K562 (cell line): ENCODE data around the gene CMBL. TPM values are rescaled to one million over a fixed set of nuclear protein-coding genes. Genes with fewer than 3 reads are reported as not detected.
A peak's percentile ranks its signal among the peaks of the same experiment; 100 is the strongest.

ENCODE experiments used
- ATAC-seq: fragments of 200-7000 bp; cut with Tn5 transposase; 3 replicates; pipeline ENCODE4 v1.9.1; 2020; ENCODE audit warnings: moderate library complexity
- BruUV-seq: library from RNA; stranded (reverse); fragments of 400-500 nt; replicated peaks from 2 replicates; lab custom pipeline; 2021; lab: Mats Ljungman, UMichigan
- CTCF ChIA-PET: fragments of 300-600 bp; formaldehyde crosslinking; extraction: SDS; loops from one replicate; lab custom pipeline; 2021; ENCODE audit warnings: low intra/inter-chr PET ratio; lab: Yijun Ruan, JAX
- POLR2A ChIA-PET: fragments of 300-600, 350-650 bp; sonication (Branson Sonifier 250); formaldehyde crosslinking; extraction: SDS; loops from one replicate; lab custom pipeline; 2021; ENCODE audit warnings: antibody characterized with exemption, inconsistent platforms; lab: Yijun Ruan, JAX
- DNase-seq, 4 experiments: peaks; one replicate each; pipeline versions ENCODE4 v3.0.0 to v3.0.0-alpha.2; 2011 to 2018; ENCODE audit warnings: low spot score in 3 of 4, mixed read lengths in 3 of 4; ENCODE audit errors: extremely low read depth in 1 of 4
- FAIRE-seq: peaks from 2 replicates; lab custom pipeline; 2011; peaks lifted over from hg19 to GRCh38; lab: Jason Lieb, UNC
- H2AFZ ChIP-seq: 2 replicates; pipeline ENCODE4 v1.6.0; 2011; ENCODE audit warnings: low read depth, low read length, control low read depth, inconsistent platforms
- H3K27ac ChIP-seq: fragments of 200-600 bp; 3 replicates; pipeline ENCODE4 v1.8.0; 2011; ENCODE audit warnings: low read depth, mild to moderate bottlenecking, control low read depth, inconsistent platforms, low read length, moderate library complexity, mixed read lengths; ENCODE audit errors: extremely low read depth
- H3K27me3 ChIP-seq, 2 experiments: fragments of 300-600 bp in 1 of 2; 2 replicates in 1 of 2; 3 replicates in 1 of 2; pipeline versions ENCODE4 v1.6.0 to v1.8.0; 2011; ENCODE audit warnings: inconsistent platforms in 2 of 2, low read length in 2 of 2, mild to moderate bottlenecking in 1 of 2, mixed read lengths in 1 of 2, moderate library complexity in 1 of 2; ENCODE audit not compliant: control insufficient read depth in 2 of 2, insufficient read depth in 2 of 2
- H3K36me3 ChIP-seq: fragments of 300-600 bp; 3 replicates; pipeline ENCODE4 v1.8.0; 2011; ENCODE audit warnings: mild to moderate bottlenecking, low read length, inconsistent platforms; ENCODE audit not compliant: control insufficient read depth, insufficient read depth
- H3K4me1 ChIP-seq, 2 experiments: fragments of 200-600 bp in 1 of 2; replicated peaks in 1 of 2; 2 replicates in 1 of 2; 3 replicates in 1 of 2; pipeline versions ENCODE4 v1.5.1 to v1.8.0; 2011; ENCODE audit warnings: inconsistent platforms in 2 of 2, low read length in 2 of 2, mild to moderate bottlenecking in 1 of 2, mixed read lengths in 1 of 2, moderate library complexity in 1 of 2; ENCODE audit not compliant: control insufficient read depth in 2 of 2, insufficient read depth in 2 of 2
- H3K4me2 ChIP-seq: 2 replicates; pipeline ENCODE4 v1.6.1; 2011; ENCODE audit warnings: low read length, control low read depth, inconsistent platforms, mixed read lengths; ENCODE audit not compliant: insufficient read depth
- H3K4me3 ChIP-seq: fragments of 200-600 bp; sonication (generic), shearing (Covaris generic); 2 replicates; pipeline ENCODE4 v1.5.1; 2016; ENCODE audit warnings: control low read depth, inconsistent platforms
- H3K79me2 ChIP-seq: fragments of 200-600 bp; 3 replicates; pipeline ENCODE4 v1.8.0; 2011; ENCODE audit warnings: low read length, inconsistent platforms; ENCODE audit not compliant: control insufficient read depth, insufficient read depth
- H3K9ac ChIP-seq, 2 experiments: 2 replicates each; pipeline versions ENCODE4 v1.6.0 to v1.6.1; 2011; ENCODE audit warnings: low read depth in 2 of 2, low read length in 2 of 2, control low read depth in 1 of 2, inconsistent platforms in 1 of 2, mild to moderate bottlenecking in 1 of 2, mixed read lengths in 1 of 2; ENCODE audit not compliant: insufficient read depth in 1 of 2
- H3K9me1 ChIP-seq: one replicate; pipeline ENCODE4 v1.6.0; 2011; ENCODE audit warnings: inconsistent platforms, mild to moderate bottlenecking, low read length, moderate library complexity; ENCODE audit not compliant: control insufficient read depth, insufficient read depth
- H3K9me3 ChIP-seq: replicated peaks from 2 replicates; pipeline ENCODE4 v1.5.1; 2011; ENCODE audit warnings: low read depth, low read length, inconsistent platforms; ENCODE audit not compliant: control insufficient read depth, insufficient read depth
- H4K20me1 ChIP-seq: replicated peaks from 2 replicates; pipeline ENCODE4 v1.6.1; 2011; ENCODE audit warnings: low read length, inconsistent platforms, mixed read lengths; ENCODE audit not compliant: control insufficient read depth, insufficient read depth
- ATF3 ChIP-seq, 2 experiments: fragments of 450-650 bp in 1 of 2; sonication (generic) in 1 of 2; formaldehyde crosslinking in 1 of 2; IDR thresholded peaks in 1 of 2; conservative IDR thresholded peaks in 1 of 2; 2 replicates each; pipeline versions ENCODE4 v1.6.1 to v1.8.1; 2016 to 2023; ENCODE audit warnings: mild to moderate bottlenecking in 2 of 2, moderate library complexity in 2 of 2, inconsistent platforms in 1 of 2, missing genetic modification reagents in 1 of 2
- CEBPG ChIP-seq, 3 experiments: fragments of 200-800 bp in 1 of 3; sonication (Bioruptor generic) in 1 of 3; sonication (generic) in 1 of 3; formaldehyde crosslinking in 1 of 3; IDR thresholded peaks in 2 of 3; conservative IDR thresholded peaks in 1 of 3; 2 replicates each; pipeline versions ENCODE4 v1.6.1 to v1.8.0; 2016 to 2022; ENCODE audit warnings: missing compliant biosample characterization in 2 of 3, missing genetic modification characterization in 2 of 3, mild to moderate bottlenecking in 1 of 3, missing genetic modification reagents in 1 of 3
- HNRNPK ChIP-seq: fragments of 200-400 bp; formaldehyde crosslinking; IDR thresholded peaks from one replicate; pipeline ENCODE4 v1.6.1; 2018; ENCODE audit warnings: mild to moderate bottlenecking, low read depth, low read length; ENCODE audit not compliant: poor library complexity, severe bottlenecking
- MCM5 ChIP-seq: fragments of 450-650 bp; IDR thresholded peaks from 2 replicates; pipeline ENCODE4 v1.6.1; 2016; ENCODE audit warnings: low read depth
- NCOA6 ChIP-seq: fragments of 450-650 bp; IDR thresholded peaks from 2 replicates; pipeline ENCODE4 v1.6.1; 2017; ENCODE audit warnings: mild to moderate bottlenecking
- PKNOX1 ChIP-seq: fragments of 450-650 bp; IDR thresholded peaks from 2 replicates; pipeline ENCODE4 v1.6.1; 2016
- RFX1 ChIP-seq: fragments of 450-650 bp; IDR thresholded peaks from 2 replicates; pipeline ENCODE4 v1.6.1; 2016; ENCODE audit warnings: mild to moderate bottlenecking, moderate library complexity
- ZNF282 ChIP-seq: sonication (generic); formaldehyde crosslinking; IDR thresholded peaks from 2 replicates; pipeline ENCODE4 v1.8.1; 2023; ENCODE audit warnings: missing genetic modification reagents
- ZNF609 ChIP-seq: sonication (generic); formaldehyde crosslinking; IDR thresholded peaks from 2 replicates; pipeline ENCODE4 v1.8.1; 2023; ENCODE audit warnings: missing genetic modification reagents, mild to moderate bottlenecking, borderline replicate concordance
- ZNF76 ChIP-seq: fragments of 250-450 bp; sonication (Bioruptor Pico); IDR thresholded peaks from 2 replicates; pipeline ENCODE4 v1.4.0; 2020; ENCODE audit warnings: mild to moderate bottlenecking, moderate library complexity, borderline replicate concordance
- WGBS: fragments of 100-300 bp; shearing (Covaris generic); methylation state at CpG from one replicate; pipeline ENCODE4 v1.1.6; 2016; ENCODE audit warnings: low coverage, mixed read lengths; ENCODE audit not compliant: insufficient coverage; ENCODE audit errors: missing lambda C conversion rate; 5-methylcytosine and 5-hydroxymethylcytosine counted together
- in situ Hi-C: fragments of 300-500 bp; cut with MboI; formaldehyde crosslinking; loops from 4 replicates; pipeline ENCODE4 v1.15.0; 2018; ENCODE audit warnings: inconsistent platforms, mixed read lengths
- intact Hi-C: fragments of 100-400 bp; cut with micrococcal nuclease; formaldehyde crosslinking; loops from 2 replicates; pipeline ENCODE4 v1.14.2; 2022
- polyA plus RNA-seq, 8 experiments: library from polyadenylated mRNA; depleted of rRNA in 4 of 8; stranded (reverse) in 5 of 8; unstranded in 3 of 8; fragments of >200 nt; fragmentation: Nextera tagmentation in 2 of 8; fragmentation: Illumina TruSeq in 1 of 8; extraction: Ambion mirVana in 2 of 8; extraction: Trizol in 1 of 8; gene quantifications; 2 replicates each; pipeline versions ENCODE4 v1.2.1 to v1.2.3, GENCODE V29; 2011 to 2014; ENCODE audit warnings: inconsistent platforms in 1 of 8, missing spikeins in 1 of 8
- total RNA-seq, 7 experiments: library from RNA; depleted of rRNA in 6 of 7; stranded (reverse); fragments of >200 nt in 6 of 7; fragmentation: Illumina TruSeq in 2 of 7; extraction: Trizol in 2 of 7; gene quantifications; 2 replicates each; pipeline versions ENCODE4 v1.2.1 to v1.2.3, GENCODE V29; 2011 to 2021; ENCODE audit warnings: low replicate concordance in 1 of 7

CMBL gene
- total and polyA plus RNA-seq, 9 of the 15 experiments (the other 6 are each of a cell fraction or from before 2014, with no cell fraction given), result 22.6 to 192 (median 71.1) TPM

GRCh38 chr5:10286162-10286861, 21.4 kb downstream of the CMBL start:
- Histone ChIP-seq H3K4me1 (peaks cover 18 to 28% of the 10 kb centered on the region in 2 experiments), H4K20me1 (no peaks in the 10 kb centered on the region), H3K4me2 (no peak overlapping the region), H2AFZ (no peak overlapping the region), H3K27me3 (no peaks in the 10 kb centered on the region), H3K4me3 (no peak overlapping the region), H3K79me2 (peaks cover 22% of the 10 kb centered on the region), H3K9me3 (no peaks in the 10 kb centered on the region), H3K9me1 (no peaks in the 10 kb centered on the region), H3K9ac (peak overlapping the region in 1 of 2 experiments; percentile 6; a peak in 1 of 4 replicates), H3K36me3 (peaks cover 75% of the 10 kb centered on the region), H3K27ac (no peak overlapping the region; the same call in 2 of the 3 replicates)
- intact Hi-C loops (no loop called here), in situ Hi-C loops (no loop called here)
- no peak for FAIRE-seq
- ChIA-PET POLR2A (interaction anchor here (0.6 to 1.6 kb wide), 5 partner anchors 9 to 78 kb away, joined by 3 to 10 read pairs (median 3); no protein-coding TSS in a partner anchor), CTCF (interaction anchor here (0.7 kb wide), 1 partner anchor 78 kb away, joined by 3 read pairs; no protein-coding TSS in a partner anchor)
- no peak for TF ChIP-seq HNRNPK
- no peak for TF ChIP-seq MCM5
- no peak for TF ChIP-seq ZNF76 (CRISPR knock-in tag)
- TF ChIP-seq ZNF282 (CRISPR knock-in tag), result no peak
- TF ChIP-seq NCOA6, result no peak
- TF ChIP-seq ZNF609 (CRISPR knock-in tag), result no peak
- TF ChIP-seq CEBPG (CRISPR knock-in tag; IDR thresholded peaks at IDR 0.05), result no peak
- peak in 1 of 2 experiments; percentile 26; a peak in 1 of 4 replicates for TF ChIP-seq CEBPG (tag; conservative IDR thresholded peaks at IDR 0.05 in 1 of 2, IDR thresholded peaks at IDR 0.05 in 1 of 2)
- peak; percentile 44; the same call in 1 of the 2 replicates for TF ChIP-seq PKNOX1
- no peak for TF ChIP-seq RFX1
- peak; percentile 76 for TF ChIP-seq ATF3 (IDR thresholded peaks at IDR 0.05)
- no peak for TF ChIP-seq ATF3 (CRISPR knock-in tag; conservative IDR thresholded peaks at IDR 0.05)
- 65% methylated on average over 6 of the region's 6 CpGs for WGBS
- BruUV-seq, result no TSS peak
- ATAC-seq, result no peak
- DNase-seq, result peak in 1 of 4 experiments; percentile 25
